Neural progenitor cell (in vitro differentiated cells): ENCODE data around the gene PATJ. TPM values are rescaled to one million over a fixed set of nuclear protein-coding genes. Genes with fewer than 3 reads are reported as not detected.
"Not testable (repeated sequence)": the region's sequence is repeated elsewhere in the genome, so short reads cannot be mapped to it uniquely, and the experiment has no call there.

Experiments
- DNase-seq: peaks from one replicate; pipeline ENCODE4 v3.0.0-alpha.2; 2016; ENCODE audit warnings: low spot score
- H2AFZ ChIP-seq: fragments of 200-600 bp; sonication (generic); replicated peaks from 2 replicates; pipeline ENCODE4 v1.6.1; 2016; ENCODE audit warnings: antibody characterized with exemption
- H3F3A ChIP-seq: fragments of 200-600 bp; sonication (generic); 2 replicates; pipeline ENCODE4 v1.6.1; 2016; ENCODE audit warnings: antibody characterized with exemption, low read depth
- H3K27ac ChIP-seq: fragments of 200-600 bp; sonication (generic); 2 replicates; pipeline ENCODE4 v1.5.1; 2016; ENCODE audit warnings: mild to moderate bottlenecking
- H3K27me3 ChIP-seq: fragments of 200-600 bp; sonication (generic); 2 replicates; pipeline ENCODE4 v1.6.1; 2016; ENCODE audit warnings: mild to moderate bottlenecking, moderate library complexity
- H3K36me3 ChIP-seq: fragments of 200-600 bp; sonication (generic); 2 replicates; pipeline ENCODE4 v1.5.1; 2016
- H3K4me1 ChIP-seq: fragments of 200-600 bp; sonication (generic); 2 replicates; pipeline ENCODE4 v1.6.1; 2016; ENCODE audit warnings: mixed run types
- H3K4me2 ChIP-seq: fragments of 200-600 bp; sonication (generic); 2 replicates; pipeline ENCODE4 v1.6.1; 2016
- H3K4me3 ChIP-seq: fragments of 200-600 bp; sonication (generic); 2 replicates; pipeline ENCODE4 v1.5.1; 2016
- H3K79me2 ChIP-seq: fragments of 200-600 bp; sonication (generic); 2 replicates; pipeline ENCODE4 v1.6.1; 2016; ENCODE audit warnings: low read depth
- H3K9ac ChIP-seq: fragments of 200-600 bp; sonication (generic); 2 replicates; pipeline ENCODE4 v1.6.1; 2016
- H3K9me3 ChIP-seq: fragments of 200-600 bp; sonication (generic); 2 replicates; pipeline ENCODE4 v1.5.1; 2016; ENCODE audit warnings: low read depth
- H4K20me1 ChIP-seq: fragments of 200-600 bp; sonication (generic); 2 replicates; pipeline ENCODE4 v1.6.1; 2016; ENCODE audit warnings: low read depth
- H3K27ac Mint-ChIP-seq: 3 replicates; pipeline ENCODE4 v1.8.0; 2021; ENCODE audit warnings: mixed read lengths
- H3K27me3 Mint-ChIP-seq: 2 replicates; pipeline ENCODE4 v1.8.0; 2022; ENCODE audit warnings: low read depth, mild to moderate bottlenecking, inconsistent platforms, moderate library complexity, mixed read lengths; ENCODE audit not compliant: insufficient read depth
- H3K36me3 Mint-ChIP-seq: 3 replicates; pipeline ENCODE4 v1.8.0; 2021; ENCODE audit warnings: mixed read lengths
- H3K4me1 Mint-ChIP-seq: 3 replicates; pipeline ENCODE4 v1.8.0; 2021; ENCODE audit warnings: mixed read lengths
- H3K4me3 Mint-ChIP-seq: 3 replicates; pipeline ENCODE4 v1.8.0; 2021; ENCODE audit warnings: mild to moderate bottlenecking, moderate library complexity, mixed read lengths
- H3K9me3 Mint-ChIP-seq: 3 replicates; pipeline ENCODE4 v1.8.0; 2020; ENCODE audit warnings: mixed read lengths
- CTCF ChIP-seq: fragments of 200-600 bp; sonication (generic); IDR thresholded peaks from 2 replicates; pipeline ENCODE4 v1.5.1; 2017; ENCODE audit warnings: antibody characterized with exemption, mild to moderate bottlenecking
- EZH2 ChIP-seq: fragments of 200-600 bp; sonication (generic); IDR thresholded peaks from 2 replicates; pipeline ENCODE4 v1.6.1; 2017; ENCODE audit warnings: antibody characterized with exemption, mild to moderate bottlenecking, moderate library complexity
- EZH2phosphoT487 ChIP-seq: fragments of 200-600 bp; sonication (generic); IDR thresholded peaks from 2 replicates; pipeline ENCODE4 v1.6.1; 2017; ENCODE audit warnings: antibody characterized with exemption
- total RNA-seq: library from RNA; depleted of rRNA; stranded (reverse); fragments of >200 nt; gene quantifications from 2 replicates; pipeline ENCODE4 v1.2.3, GENCODE V29; 2015; ENCODE audit warnings: low replicate concordance

PATJ gene
- total RNA-seq, 1 donor from 2014 or later: 24.8 TPM

DNA sequence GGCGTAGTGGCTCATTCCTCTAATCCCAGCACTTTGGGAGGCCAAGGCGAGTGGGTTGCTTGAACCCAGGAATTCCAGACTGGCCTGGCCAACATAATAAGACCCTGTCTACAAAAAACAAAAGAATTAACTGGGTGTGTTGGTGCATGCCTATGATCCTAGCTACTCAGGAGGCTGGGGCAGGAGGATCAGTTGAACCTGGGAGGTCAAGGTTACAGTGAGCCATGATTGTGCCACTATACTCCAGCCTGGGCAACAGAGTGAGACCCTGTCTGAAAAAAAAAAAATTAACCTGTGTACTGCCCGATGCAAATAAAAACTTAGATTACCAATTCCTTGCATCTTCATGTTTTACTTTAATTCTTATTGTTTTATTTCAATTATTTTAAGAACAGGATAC, 193.2 kb downstream of the PATJ start:
- no peak for DNase-seq
- H3K4me3 ChIP-seq: no peak overlapping the region
- Mint-ChIP-seq H3K27ac (no peak overlapping the region), H3K4me1 (peaks cover 6% of the 10 kb centered on the region), H3K27me3 (peaks cover 2% of the 10 kb centered on the region), H3K36me3 (peaks cover 1% of the 10 kb centered on the region), H3K4me3 (no peak overlapping the region), H3K9me3 (no peaks in the 10 kb centered on the region)
- H3K27me3 ChIP-seq: no peaks in the 10 kb centered on the region
- no peak for TF ChIP-seq EZH2phosphoT487
- TF ChIP-seq EZH2: no peak
- TF ChIP-seq CTCF: no peak
- H3K9ac ChIP-seq: no peak overlapping the region
- H3K79me2 ChIP-seq: no peaks in the 10 kb centered on the region
- H3K4me2 ChIP-seq: no peak overlapping the region
- no peak overlapping the region for H3K27ac ChIP-seq
- no peaks in the 10 kb centered on the region for H3K36me3 ChIP-seq
- no peaks in the 10 kb centered on the region for H4K20me1 ChIP-seq
- no peak overlapping the region for H2AFZ ChIP-seq
- no peaks in the 10 kb centered on the region for H3F3A ChIP-seq
- no peaks in the 10 kb centered on the region for H3K9me3 ChIP-seq
- no peaks in the 10 kb centered on the region for H3K4me1 ChIP-seq

- Histone ChIP-seq H3K4me1 (no peaks in the 10 kb centered on the region), H4K20me1 (no peaks in the 10 kb centered on the region), H3K27ac (no peak overlapping the region), H3F3A (no peaks in the 10 kb centered on the region), H3K4me3 (no peak overlapping the region), H3K79me2 (no peaks in the 10 kb centered on the region), H3K4me2 (no peak overlapping the region), H3K9ac (no peak overlapping the region), H3K36me3 (no peaks in the 10 kb centered on the region), H2AFZ (no peak overlapping the region), H3K27me3 (no peaks in the 10 kb centered on the region), H3K9me3 (no peaks in the 10 kb centered on the region)
- peaks cover 6% of the 10 kb centered on the region for H3K4me1 Mint-ChIP-seq
- no peak for DNase-seq
- no peak overlapping the region for H3K4me3 Mint-ChIP-seq
- no peaks in the 10 kb centered on the region for H3K27me3 Mint-ChIP-seq
- H3K9me3 Mint-ChIP-seq: no peaks in the 10 kb centered on the region
- TF ChIP-seq EZH2 (no peak), EZH2phosphoT487 (no peak), CTCF (no peak)
- no peaks in the 10 kb centered on the region for H3K36me3 Mint-ChIP-seq
- no peak overlapping the region for H3K27ac Mint-ChIP-seq
These were observed 194.6 kb downstream of the PATJ start for GRCh38 chr1:61936839-61937238.

GRCh38 chr1:61941794-61942193, 199.5 kb downstream of the PATJ start:
- Mint-ChIP-seq H3K36me3 (peaks cover 5% of the 10 kb centered on the region), H3K4me3 (no peak overlapping the region), H3K4me1 (no peaks in the 10 kb centered on the region), H3K9me3 (peaks cover 14% of the 10 kb centered on the region), H3K27ac (no peak overlapping the region), H3K27me3 (no peaks in the 10 kb centered on the region)
- no peaks in the 10 kb centered on the region for H3K9me3 ChIP-seq
- no peak overlapping the region for H3K9ac ChIP-seq
- H3K27ac ChIP-seq: no peak overlapping the region
- H2AFZ ChIP-seq: no peak overlapping the region
- no peaks in the 10 kb centered on the region for H4K20me1 ChIP-seq
- DNase-seq: no peak
- H3K4me2 ChIP-seq: no peak overlapping the region
- H3K27me3 ChIP-seq: no peaks in the 10 kb centered on the region
- no peaks in the 10 kb centered on the region for H3K36me3 ChIP-seq
- no peak for TF ChIP-seq CTCF
- no peak for TF ChIP-seq EZH2
- no peak for TF ChIP-seq EZH2phosphoT487
- H3K79me2 ChIP-seq: no peaks in the 10 kb centered on the region
- H3K4me3 ChIP-seq: no peak overlapping the region
- H3K4me1 ChIP-seq: no peaks in the 10 kb centered on the region
- H3F3A ChIP-seq: no peaks in the 10 kb centered on the region

DNA sequence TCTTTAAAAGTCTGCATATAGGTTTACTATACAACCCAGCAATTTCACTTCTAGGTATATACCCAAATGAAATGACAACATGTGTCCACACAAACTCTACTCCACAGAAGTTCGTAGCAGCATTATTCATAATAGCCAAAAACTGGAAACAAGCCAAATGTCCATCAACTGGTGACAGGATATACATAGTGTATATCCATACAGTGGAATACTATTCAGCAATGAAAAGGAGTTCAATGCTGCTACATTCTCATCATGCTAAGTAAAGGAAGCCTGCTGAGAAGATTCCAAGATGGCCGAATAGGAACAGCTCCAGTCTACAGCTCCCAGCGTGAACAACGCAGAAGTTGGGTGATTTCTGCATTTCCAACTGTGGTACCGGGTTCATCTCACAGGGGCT, 200.6 kb downstream of the PATJ start:
- Mint-ChIP-seq H3K9me3 (peaks cover 14% of the 10 kb centered on the region), H3K4me3 (no peak overlapping the region), H3K27ac (no peak overlapping the region), H3K27me3 (no peaks in the 10 kb centered on the region), H3K4me1 (no peaks in the 10 kb centered on the region), H3K36me3 (peaks cover 5% of the 10 kb centered on the region)
- H3K27me3 ChIP-seq: no peaks in the 10 kb centered on the region
- no peak overlapping the region for H2AFZ ChIP-seq
- no peaks in the 10 kb centered on the region for H3K9me3 ChIP-seq
- H3K4me2 ChIP-seq: no peak overlapping the region
- H3K4me1 ChIP-seq: no peaks in the 10 kb centered on the region
- no peak overlapping the region for H3K4me3 ChIP-seq
- no peaks in the 10 kb centered on the region for H3K36me3 ChIP-seq
- H3K79me2 ChIP-seq: no peaks in the 10 kb centered on the region
- TF ChIP-seq EZH2phosphoT487 (no peak), CTCF (no peak), EZH2 (no peak)
- H3F3A ChIP-seq: no peaks in the 10 kb centered on the region
- H4K20me1 ChIP-seq: no peaks in the 10 kb centered on the region
- no peak overlapping the region for H3K9ac ChIP-seq
- H3K27ac ChIP-seq: no peak overlapping the region
- DNase-seq: no peak

DNA sequence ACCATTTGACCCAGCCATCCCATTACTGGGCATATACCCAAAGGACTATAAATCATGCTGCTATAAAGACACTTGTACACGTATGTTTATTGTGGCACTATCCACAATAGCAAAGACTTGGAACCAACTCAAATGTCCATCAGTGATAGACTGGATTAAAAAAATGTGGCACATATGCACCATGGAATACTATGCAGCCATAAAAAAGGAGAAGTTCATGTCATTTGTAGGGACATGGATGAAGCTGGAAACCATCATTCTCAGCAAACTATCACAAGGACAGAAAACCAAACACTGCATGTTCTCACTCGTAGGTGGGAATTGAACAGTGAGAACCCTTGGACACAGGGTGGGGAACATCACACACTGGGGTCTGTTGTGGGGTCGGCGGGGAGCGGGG, 206.4 kb downstream of the PATJ start:
- H3K9me3 ChIP-seq, H3K27ac ChIP-seq, H3K4me2 ChIP-seq, H3K4me3 ChIP-seq, H2AFZ ChIP-seq, H3K27me3 Mint-ChIP-seq, H3K27ac Mint-ChIP-seq, H3K4me3 Mint-ChIP-seq, H3K36me3 ChIP-seq, H4K20me1 ChIP-seq, H3K9ac ChIP-seq, H3K36me3 Mint-ChIP-seq, DNase-seq, H3K27me3 ChIP-seq, H3K79me2 ChIP-seq: not testable (repeated sequence)
- Mint-ChIP-seq H3K9me3 (peaks cover 14% of the 10 kb centered on the region), H3K4me1 (peaks cover 28% of the 10 kb centered on the region)
- H3F3A ChIP-seq: peaks cover 21% of the 10 kb centered on the region
- H3K4me1 ChIP-seq: peaks cover 23% of the 10 kb centered on the region
